ENCODE data around the gene SMARCB1.

The SMARCB1 gene

DNA sequence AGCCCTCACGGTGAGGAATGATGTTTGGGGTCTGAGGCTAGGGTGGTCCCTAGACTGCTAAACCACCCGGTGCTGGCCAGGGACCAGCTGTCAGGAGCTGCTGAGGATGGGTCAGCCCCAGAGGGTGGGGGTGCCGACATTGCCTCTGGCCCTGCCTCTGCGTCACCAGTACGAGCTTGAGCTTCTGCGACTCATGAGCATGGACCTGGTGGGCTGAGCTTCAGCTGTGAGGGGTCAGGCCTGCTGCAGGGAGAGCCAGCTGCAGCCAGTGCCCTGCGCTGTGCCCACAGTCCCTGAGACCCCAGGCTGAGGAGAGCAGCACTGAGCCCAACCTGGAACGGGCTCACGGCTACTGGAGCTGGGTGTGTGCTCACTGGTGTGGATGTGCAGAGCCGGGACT is 45.0 kb downstream of the SMARCB1 start:
- DNase-seq (ENCODE audit: low read depth) = no peak

DNA sequence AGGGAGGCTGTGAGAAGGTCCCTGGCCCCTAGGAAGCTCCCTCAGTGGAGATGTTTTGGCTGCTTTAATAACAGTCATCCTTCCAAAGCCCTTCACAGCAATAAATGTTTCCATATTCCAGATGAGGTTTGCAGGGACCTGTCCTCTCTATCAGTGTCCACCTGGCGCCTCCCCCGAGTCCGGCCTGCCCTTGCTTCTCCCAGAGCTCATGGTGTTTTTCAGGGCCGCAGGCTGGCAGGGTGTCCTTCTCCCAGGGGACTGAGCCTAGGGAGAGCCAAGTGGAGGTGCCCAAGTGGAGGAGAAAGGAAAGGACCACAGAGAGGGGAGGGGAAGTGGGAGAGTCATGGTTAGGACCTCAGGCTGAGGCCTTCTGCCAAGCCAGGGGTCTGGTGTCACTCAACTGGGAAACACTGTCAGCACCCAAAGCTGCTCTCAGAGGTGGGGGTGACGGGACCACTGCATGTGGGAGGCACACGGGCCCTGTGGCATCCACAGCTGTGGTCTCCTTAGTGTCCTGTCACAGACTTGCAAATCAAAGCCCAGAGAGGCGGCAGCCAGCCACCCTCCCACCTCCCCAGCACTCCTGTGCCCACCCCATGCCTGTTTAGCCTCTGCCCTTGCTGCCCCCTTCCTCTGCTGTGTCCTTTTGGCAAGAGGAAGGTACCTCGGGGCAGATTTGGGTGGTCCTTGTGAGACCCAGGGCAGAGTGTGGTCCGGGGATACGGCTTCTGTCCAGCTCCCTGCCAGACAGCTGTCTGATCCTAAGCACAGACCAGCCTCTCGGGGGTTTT is 45.7 kb downstream of the SMARCB1 start:
- no peak for DNase-seq (ENCODE audit: low read depth)

DNA sequence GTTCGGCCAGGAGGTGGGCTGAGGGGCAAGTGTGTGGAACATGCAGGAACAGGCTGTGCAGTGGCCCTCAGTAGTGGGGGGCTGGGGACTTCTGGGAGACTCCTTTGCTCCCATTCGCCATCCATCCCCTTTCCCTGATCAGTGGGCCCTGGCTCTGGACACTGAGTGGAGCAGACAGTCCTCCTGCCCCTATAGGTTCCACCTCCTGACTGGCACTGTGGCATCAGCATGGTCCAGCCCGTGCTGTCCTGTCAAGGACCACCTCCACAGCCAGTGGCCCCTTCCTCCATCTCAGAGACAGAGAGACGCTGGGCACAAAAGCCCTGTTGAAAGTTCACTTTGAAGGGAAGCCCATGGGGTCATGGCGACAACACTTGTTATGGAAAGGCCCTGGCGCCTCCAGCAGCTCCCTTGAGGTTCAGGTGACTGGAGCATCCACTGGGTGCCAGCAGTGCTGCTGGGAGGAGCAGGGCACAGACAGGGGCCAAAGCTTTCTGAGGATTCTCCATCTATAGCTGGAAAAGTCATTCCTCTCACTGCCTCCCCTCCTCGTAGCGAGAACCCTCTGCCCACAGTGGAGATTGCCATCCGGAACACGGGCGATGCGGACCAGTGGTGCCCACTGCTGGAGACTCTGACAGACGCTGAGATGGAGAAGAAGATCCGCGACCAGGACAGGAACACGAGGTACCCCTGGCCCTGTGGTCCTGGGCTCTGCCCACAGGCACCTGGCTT is 46.4 kb downstream of the SMARCB1 start:
- DNase-seq (ENCODE audit: low read depth) = no peak

DNA sequence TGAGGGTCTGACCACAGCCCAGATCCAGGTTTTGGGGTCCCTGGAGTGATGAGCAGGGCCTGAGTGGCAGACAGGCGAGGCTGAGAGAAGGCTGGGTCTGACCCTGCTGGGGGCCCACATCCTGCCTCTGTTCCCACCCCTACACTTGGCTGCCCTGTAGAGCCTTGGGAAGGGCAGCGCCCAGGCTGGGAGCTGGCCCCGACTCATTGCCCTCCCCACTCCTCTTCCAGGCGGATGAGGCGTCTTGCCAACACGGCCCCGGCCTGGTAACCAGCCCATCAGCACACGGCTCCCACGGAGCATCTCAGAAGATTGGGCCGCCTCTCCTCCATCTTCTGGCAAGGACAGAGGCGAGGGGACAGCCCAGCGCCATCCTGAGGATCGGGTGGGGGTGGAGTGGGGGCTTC is 47.1 kb downstream of the SMARCB1 start:
- no peak for DNase-seq (ENCODE audit: low read depth)

DNA sequence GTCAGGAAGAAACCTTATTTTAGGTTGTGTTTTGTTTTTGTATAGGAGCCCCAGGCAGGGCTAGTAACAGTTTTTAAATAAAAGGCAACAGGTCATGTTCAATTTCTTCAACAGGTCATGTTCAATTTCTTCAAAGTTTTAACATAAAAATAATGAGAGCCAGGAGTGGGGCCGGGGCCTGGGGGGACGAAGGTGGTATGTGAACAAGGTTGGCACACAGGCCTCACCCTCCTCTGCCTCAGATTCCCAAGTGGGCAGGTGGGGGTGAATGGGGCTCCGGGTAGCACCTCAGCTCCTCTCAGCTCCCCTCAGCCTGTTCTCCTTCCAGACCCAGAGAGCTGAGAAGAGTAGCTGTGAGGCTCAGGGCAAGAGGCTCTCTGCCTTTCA is 47.6 kb downstream of the SMARCB1 start:
- DNase-seq (ENCODE audit: low read depth) = no peak

DNA sequence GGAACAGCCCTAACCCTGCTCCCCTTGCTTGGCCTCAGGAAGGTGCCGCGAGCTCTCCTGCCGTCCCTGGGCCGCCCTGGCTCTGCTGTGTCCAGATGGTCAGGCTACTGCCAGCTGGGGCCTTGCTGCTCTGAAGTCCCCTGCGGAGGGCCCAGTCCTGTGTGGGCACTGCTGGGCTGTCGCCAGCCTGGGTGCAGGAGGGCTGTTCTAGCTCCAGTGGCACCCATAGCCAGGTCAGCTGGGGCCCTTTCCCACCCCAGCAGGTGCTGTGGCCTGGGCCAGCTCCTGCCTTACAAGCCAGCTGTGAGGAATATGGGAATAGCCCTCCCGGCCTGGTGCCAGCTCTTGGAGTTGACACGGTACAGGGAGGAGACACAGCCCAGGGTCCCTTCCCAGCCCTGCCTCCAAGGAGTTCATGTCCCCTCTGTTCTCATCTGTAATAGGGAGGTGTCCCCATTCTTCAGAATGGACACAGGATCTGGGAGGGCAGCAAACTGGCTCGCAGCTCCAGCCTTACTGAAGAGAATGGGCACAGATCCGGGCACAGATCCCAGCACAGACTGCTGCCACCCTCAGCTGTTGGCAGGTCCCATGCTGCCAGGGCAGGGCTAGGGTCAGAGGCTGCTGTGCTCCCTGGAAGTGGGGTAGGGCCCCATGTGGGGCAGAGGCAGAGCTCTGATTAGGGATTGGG is 48.2 kb downstream of the SMARCB1 start:
- DNase-seq (ENCODE audit: low read depth) = no peak

- DNase-seq (ENCODE audit: low read depth) = no peak
Measured at GRCh38 chr22:23835484-23836144, 48.8 kb downstream of the SMARCB1 start.

- DNase-seq (ENCODE audit: low read depth) = no peak
Measured at GRCh38 chr22:23836281-23836680, 49.5 kb downstream of the SMARCB1 start.

DNA sequence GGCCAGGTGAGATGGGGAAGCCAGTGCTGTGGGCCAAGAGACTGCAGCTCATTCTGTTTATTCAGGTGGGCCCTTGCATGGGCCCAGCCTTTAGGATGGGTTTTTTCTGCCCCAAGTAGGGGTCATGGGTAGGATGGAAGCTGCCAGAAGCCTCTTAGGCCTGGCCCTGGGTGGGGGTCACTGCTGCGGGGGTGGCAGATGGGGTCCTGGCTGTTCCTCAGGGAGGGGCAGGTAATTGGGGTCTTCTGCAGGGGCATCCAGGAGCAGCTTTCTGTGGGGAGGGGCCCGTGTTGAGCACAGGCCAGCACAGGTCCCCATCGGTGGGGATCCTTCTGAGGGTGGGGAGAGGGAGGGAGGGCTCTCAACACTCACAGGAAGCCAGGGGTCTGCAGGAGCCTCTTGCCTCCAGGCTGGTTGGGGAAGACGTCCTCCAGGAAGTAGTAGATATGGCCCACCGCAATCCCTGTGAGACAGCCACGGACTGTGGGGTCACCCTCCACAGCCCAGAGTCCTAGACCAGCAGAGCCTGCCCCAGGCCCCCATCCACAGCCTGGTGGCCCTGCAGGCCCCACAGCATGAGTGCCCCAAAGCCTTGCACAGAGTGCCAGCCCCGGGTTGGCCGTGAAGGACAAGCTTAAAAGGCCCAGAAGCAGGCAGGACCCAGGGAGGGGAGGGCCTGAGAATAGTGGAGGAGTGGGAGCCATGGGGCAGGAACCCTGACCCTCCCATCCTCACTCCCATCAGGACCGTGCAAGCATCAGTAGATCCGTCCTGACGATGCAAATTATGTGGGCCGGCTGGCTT is 50.1 kb downstream of the SMARCB1 start:
- no peak for DNase-seq (ENCODE audit: low read depth)

- no peak for DNase-seq (ENCODE audit: low read depth)
Measured at GRCh38 chr22:23837496-23837859, 50.7 kb downstream of the SMARCB1 start.

- DNase-seq (ENCODE audit: low read depth) = no peak
Measured at GRCh38 chr22:23837911-23838680, 51.3 kb downstream of the SMARCB1 start.

GRCh38 chr22:23838681-23839468 is 52.1 kb downstream of the SMARCB1 start, which contains the start of gene DERL3:
DERL3 (minus strand) TSS chr22:23839006; CDS start chr22:23838987, 19 bp downstream.
- DNase-seq (ENCODE audit: low read depth) = peak; percentile 93

DNA sequence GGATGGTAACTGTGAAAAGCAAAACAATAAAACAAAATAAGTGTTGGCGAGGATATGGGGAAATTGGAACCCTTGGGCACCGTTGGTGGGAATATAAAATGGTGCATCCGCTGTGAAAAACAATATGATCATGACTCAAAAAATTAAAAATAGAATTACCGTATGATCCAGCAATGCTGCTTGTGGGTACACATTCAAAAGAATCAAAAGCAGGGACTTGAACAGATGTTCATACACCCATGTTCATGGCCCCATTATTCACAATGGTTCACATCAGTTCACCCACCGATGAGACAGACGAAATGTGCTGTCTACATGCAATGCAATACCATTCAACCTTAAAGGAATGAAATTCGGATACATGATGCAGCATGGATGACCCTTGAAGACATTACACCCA is 53.3 kb downstream of the SMARCB1 start:
- no peak for DNase-seq (ENCODE audit: low read depth)

DNA sequence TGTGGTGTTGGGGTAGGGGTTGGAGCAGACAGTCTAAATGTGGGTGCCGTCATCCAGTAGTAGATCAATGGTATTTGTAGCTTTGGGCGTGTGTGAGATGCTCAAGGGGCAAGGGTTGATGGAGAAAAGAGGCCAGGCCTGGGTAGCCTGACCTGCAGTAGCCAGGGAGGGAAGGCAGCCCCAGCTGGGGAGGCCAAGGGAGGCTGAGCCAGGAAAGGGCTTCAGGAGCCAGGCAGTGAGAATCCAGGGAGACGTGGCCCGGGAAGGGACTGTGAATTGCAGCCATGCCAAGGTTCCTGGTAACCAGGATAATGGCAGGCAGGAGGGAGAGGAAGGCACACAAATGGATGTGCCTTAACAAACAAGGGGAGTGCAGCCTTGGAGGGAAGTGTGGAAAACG is 54.5 kb downstream of the SMARCB1 start:
- DNase-seq (ENCODE audit: low read depth) = no peak

DNA sequence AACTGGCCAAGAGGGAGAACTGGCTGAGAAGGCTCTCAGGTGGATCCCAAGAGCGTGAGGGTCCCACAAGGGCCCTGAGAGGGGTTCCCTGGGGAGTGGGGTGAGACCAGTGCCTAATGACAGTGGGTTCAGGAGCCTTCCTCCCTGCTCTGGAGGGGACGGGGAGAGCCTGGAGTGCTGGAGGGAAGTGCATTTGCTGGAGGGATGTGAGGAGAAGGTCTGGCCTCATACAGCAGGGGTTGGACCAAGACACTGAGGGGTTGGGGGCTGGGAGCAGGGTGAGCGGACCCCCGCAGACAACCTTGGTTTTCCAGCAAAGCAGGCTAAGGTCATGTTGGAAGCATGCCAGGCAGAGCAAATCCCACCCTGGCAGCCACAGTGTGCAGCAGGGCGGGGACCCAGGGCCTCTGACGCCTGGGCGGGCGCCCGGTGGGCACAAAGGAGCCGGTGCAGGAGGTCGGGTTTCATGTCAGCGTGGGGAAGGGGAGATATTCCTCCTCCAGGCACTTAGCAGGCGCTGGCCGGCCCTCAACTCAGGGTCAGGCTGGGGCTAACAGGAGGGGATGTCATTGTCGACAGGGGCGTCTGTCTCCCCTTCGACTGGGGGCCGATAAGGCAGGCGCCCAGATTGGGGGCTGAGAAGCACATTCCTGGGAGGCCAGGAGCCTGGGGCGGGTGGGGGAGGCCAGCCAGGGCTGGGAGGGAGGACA is 55.1 kb downstream of the SMARCB1 start:
- no peak for DNase-seq (ENCODE audit: low read depth)

DNA sequence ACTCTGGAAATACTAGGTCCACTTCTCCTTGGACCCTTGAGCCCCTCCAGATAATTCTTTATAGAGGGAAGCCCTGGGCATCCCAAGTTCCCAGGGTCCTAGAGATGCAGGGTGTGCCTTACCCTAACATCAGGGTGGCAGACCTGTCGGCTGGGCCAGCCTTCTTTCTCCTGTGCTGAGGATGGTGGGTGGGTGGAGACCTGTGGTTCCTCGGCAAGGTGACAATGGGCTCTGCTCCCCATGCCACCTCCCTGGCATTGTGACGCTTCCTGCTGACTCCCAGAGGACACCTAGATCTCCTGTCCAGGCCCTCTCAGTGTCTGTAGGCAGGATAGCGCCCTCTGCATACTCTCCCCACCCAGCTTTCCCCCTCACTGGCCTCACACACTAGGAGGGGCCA is 55.8 kb downstream of the SMARCB1 start:
- no peak for DNase-seq (ENCODE audit: low read depth)

- no peak for DNase-seq (ENCODE audit: low read depth)
Measured at GRCh38 chr22:23844739-23845202, 58.0 kb downstream of the SMARCB1 start.

DNA sequence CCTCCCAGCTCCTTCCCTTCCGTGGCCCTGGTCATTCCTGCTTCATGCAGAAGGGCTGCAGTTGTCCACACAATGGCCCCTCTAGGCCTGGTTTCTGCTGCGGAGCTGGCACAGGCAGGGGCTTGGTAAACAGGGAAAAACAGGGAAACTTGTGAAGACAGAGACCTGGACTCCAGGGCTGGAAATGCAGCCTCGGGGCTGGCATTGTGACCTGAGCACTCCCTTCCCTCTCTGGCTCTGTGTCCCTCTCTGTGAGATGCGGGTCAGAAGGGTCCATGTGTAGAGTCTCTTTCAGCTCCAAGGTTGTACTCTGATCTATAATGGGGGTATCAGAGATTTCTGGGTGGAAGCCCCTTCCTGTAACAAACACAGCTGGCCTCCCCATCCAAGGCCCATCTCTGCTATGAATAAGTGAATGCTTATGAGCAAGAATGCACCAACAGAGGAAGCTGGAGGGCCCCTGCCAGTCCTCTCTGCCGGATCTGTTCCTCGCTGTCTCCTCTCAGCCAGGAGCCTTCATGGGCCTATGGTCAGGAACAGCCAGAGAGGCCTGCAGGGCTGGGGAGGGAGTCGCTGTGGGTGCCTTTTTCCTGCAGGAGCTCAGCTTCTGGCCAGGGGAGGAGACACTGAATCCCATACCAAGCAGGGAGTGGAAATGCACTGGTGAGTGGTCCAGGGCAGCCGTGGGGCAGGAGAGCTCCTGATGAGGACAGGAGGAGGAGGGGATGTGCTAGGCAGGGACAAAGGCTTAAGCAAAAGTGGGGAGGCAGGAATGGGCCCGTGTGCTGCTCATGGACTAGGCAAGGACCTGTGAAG is 58.7 kb downstream of the SMARCB1 start:
- DNase-seq (ENCODE audit: low read depth) = no peak

Measured in stimulated activated CD8-positive, alpha-beta memory T cell treated with anti-CD3 and anti-CD28 coated beads, Interleukin-7, amount 100 ng/mL, for 24 hours (primary cell).